Measurements from ENCODE around the gene DPP3.

- TF ChIP-seq CTCF (IDR thresholded peaks at IDR 0.05) = no peak
- TF ChIP-seq JUND (IDR thresholded peaks at IDR 0.05) = no peak
- no peak for TF ChIP-seq NFIC (IDR thresholded peaks at IDR 0.05; ENCODE audit: borderline replicate concordance)
- TF ChIP-seq ZBTB33 (IDR thresholded peaks at IDR 0.05; ENCODE audit: borderline replicate concordance, low read depth) = no peak
- no peak for TF ChIP-seq USF2 (IDR thresholded peaks at IDR 0.05; ENCODE audit: borderline replicate concordance, low read depth, low read length)
- TF ChIP-seq EP300 (IDR thresholded peaks at IDR 0.05; ENCODE audit: borderline replicate concordance in 1 of 2, low read depth in 1 of 2, low read length in 1 of 2) = no peak
- TF ChIP-seq MEF2A (IDR thresholded peaks at IDR 0.05; ENCODE audit: borderline replicate concordance, low read depth) = no peak
- no peak for TF ChIP-seq REST (IDR thresholded peaks at IDR 0.05; ENCODE audit: low read depth, low read length)
- TF ChIP-seq POLR2AphosphoS5 (IDR thresholded peaks at IDR 0.05; ENCODE audit: low read depth, low read length) = no peak
- TF ChIP-seq RAD21 (IDR thresholded peaks at IDR 0.05; ENCODE audit: low read length) = no peak
- no peak for TF ChIP-seq TCF12 (IDR thresholded peaks at IDR 0.05)
- no peak for TF ChIP-seq MAX (IDR thresholded peaks at IDR 0.05; ENCODE audit: low read depth)
Measured at GRCh38 chr11:66556086-66556485, 75.9 kb downstream of the DPP3 start.
